GM18498 (cell line): ENCODE measurements around the gene CCDC102B.
"Not testable (repeated sequence)": the region's sequence is repeated elsewhere in the genome, so short reads cannot be mapped to it uniquely, and the experiment has no call there.

Experiments used
- ATAC-seq: cut with Tn5 transposase; IDR thresholded peaks from one replicate; pipeline ENCODE4 v1.9.1; 2021; ENCODE audit warnings: mild to moderate bottlenecking, moderate library complexity; ENCODE audit not compliant: unreplicated experiment

Gene CCDC102B

DNA sequence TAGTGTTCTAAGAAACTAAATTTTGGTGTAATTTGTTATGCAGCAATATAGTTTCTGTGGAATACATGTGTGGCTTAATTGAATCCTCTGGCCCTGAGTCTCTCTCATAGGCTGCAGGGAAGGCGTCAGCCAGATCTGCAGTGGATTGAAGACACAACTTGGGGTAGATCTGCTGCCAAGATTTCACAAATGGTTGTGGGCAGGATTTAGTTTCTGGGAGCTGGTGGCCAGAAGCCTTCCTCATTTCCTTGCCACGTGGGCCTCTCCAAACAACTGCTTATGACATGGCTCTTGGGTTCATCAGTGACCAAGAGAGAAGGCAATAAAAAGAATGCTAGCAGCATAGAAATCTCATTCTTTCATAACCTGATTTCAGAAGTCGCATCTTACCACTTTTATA lies 28.2 kb downstream of the CCDC102B start:
- no peak for ATAC-seq

DNA sequence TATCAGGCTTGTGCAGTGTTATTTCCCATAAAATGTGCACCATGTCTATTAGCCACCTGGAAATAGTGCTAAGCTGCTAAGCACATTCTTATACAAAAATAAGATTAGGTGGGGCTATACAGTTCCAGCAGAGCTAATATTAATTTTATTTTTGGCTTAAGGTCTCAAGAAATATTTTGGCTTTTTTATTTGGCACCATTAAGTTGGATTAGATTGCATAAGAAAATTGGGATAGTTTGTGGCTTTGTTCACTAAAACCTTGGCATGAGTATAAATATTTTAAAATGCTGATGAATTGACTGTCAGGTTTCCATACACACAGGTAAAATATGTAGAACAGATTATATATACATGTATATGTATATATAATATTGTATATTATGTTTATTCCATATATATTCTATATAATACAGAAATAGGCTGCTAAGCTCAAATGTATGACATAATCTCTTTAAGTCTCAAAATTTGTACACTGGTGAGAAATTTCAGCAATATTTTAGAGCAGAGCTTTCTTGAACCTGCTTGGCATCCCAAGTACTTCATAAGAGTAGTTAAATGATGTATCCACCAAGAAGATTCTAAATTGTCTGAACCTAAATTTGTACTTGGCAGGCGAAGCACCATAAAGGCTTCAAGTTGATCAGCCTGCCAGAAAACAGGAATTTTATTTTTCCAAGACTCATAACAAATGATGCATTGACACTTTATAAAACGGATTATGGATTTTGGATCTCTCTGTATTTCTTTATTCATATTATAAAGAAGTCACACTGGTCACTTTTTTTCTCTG lies 32.6 kb downstream of the CCDC102B start:
- ATAC-seq = no peak

DNA sequence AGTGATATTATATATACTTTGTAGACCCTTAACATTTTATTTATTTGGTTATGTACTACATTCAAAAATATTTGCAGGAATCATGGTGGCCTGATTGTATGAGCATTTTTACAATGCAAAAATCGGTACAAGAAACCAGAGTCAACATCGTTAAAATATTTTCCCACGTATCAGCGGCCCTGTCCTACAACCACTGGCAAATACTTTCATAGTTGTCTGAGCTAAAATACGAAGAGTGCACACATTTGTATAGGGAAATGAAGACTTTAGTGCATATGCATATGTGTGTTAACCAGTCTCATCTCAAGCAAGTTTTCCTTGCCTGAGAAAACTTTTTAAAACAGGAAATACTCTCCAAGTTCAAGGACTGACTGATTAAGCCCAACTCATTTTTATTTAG lies 35.9 kb downstream of the CCDC102B start:
- no peak for ATAC-seq

DNA sequence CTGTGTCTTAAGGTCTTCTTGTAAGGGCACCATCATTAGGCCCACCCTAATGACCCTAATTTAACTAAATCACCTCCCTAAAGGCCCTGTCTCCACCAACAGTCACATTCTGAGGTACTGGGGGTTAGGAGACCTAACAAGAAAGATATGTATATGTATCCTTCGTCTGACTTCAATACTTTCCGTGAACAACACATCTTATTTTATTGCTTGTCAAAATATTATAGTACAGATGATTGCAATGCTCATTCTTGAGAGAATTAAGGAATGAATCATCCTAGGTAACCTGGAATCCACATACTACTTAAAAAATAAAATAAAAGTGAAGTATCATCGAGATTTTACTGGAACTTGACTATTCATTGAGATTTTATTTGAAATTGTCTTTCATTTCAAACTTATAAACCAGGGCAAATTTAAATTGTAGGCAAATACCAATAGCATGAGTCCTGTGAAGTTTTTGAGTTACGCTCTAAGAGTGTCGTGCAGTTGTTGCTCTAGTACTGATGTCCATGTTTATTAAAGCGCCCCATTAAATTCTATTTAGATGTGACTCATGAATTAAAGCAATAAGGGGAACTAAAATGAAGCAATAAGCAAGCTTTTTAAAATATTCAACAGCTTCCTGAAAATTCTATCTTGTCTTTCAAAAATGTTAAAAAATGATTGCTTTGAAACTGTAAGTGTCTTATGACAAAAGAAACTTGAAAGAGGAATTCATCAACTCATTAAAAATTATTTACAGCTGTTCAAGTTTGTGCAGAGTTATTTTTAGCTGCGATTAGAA lies 40.0 kb downstream of the CCDC102B start:
- no peak for ATAC-seq

DNA sequence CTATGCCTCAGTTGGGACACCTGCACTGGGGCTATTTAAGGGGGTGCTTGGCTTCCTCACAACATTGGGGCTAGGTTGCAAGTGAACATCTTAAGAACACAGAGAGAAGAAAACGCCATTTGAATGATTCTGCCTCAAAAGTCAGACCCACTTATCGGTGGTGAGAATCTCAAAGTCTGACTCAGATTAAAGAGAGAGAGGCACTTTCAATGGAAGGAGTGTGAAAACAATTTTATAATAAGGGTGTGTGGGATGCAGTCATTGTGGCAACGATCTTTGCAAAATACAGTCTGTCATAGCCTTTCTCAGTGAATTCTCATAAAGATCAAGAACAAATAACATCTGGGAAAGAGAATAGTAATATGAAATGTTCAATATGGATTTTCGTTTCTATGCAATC lies 41.8 kb downstream of the CCDC102B start:
- no peak for ATAC-seq

DNA sequence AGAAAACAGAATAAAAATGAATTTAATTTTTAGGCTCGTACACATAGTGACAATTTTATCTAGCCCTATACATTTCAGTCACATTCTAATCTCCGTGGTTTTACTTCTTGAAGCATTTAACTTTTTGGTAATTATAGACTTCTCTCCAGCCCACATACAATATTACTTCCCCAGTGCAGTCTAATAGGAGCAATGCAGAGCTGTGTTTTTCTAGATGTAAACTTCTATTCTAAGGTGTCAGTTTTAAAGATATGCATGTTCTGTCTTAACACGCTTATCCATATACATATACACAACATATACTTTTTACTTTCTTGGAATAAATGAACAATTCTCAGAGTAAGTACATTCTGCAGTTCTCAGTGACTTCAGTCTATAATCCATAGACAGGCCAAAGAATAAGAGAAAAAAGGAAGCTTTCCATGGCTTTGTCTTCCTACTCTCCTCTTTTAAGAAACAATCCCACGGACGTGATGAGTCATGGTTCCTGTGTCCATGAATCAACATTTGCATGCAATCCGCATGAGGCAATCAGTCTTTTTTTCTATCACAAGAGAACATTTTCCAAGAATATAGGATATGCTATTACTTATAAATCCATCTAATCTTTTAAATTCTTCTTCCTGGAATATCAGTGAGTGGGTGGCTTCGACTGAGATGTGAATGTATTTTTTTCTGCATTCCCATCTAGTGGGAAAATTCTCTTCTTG lies 42.8 kb downstream of the CCDC102B start:
- no peak for ATAC-seq

DNA sequence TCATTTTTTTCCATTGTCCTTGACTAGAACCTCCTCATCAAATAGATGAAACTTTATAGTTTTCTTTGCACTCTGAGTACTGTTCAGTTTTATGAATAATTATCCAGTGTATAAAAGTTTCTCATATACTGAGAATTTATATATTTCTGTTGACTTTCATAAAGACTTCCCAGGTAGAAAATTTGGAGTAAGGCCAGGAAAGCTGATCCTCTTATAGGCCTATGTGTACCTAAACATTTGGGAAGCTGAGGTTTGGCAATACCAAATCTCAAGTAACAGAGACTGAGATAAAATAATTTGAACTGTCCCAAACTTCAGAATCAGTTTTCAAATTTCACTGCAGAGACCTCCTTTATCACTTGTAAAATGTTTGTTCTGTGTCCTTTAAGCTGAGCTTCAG lies 43.4 kb downstream of the CCDC102B start:
- no peak for ATAC-seq

DNA sequence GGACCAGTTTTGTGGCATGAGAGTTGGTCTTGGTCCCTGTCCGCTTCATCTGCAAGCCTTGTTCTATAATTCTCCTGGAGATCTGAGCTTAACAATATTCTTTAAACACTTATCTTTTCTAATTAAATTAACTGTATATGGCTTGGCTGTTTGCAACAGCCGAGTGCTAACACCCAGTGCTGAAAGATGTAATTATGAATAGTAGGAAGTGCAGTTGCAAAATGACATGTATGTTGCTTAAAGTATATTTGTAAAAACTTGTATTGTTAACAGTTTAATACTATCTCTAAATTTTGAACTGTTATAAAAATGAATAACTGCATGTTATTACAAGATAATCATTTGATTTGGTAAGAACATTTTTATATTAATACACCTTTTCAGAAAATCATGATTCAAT lies 45.1 kb downstream of the CCDC102B start:
- no peak for ATAC-seq

DNA sequence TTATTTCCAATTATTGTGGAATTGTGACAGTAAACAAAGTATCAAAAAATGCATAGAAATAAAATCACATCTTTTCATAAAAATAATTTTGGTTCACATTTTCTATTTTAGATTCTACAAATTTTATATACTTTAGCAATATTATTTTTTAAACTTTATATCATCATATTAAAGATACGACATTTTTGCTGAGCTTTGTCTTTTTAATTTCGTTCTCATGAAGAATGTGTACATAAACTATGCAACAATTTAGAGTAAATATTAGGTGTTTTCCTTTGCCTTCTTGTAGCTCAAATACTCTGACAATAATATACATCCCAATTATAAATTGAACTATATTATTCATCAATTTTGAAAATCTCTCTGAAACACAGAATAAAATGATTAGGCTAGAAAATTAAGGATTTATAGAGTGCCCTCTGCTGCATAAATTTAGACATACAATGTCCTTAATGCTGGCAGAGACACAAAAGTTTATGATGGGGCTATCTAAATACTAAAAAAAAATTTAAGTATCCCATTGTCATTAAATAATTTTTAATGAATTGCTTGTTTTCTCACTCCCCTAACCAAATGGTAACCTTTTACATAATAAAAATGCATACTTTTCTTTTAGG lies 45.7 kb downstream of the CCDC102B start:
- ATAC-seq = no peak

DNA sequence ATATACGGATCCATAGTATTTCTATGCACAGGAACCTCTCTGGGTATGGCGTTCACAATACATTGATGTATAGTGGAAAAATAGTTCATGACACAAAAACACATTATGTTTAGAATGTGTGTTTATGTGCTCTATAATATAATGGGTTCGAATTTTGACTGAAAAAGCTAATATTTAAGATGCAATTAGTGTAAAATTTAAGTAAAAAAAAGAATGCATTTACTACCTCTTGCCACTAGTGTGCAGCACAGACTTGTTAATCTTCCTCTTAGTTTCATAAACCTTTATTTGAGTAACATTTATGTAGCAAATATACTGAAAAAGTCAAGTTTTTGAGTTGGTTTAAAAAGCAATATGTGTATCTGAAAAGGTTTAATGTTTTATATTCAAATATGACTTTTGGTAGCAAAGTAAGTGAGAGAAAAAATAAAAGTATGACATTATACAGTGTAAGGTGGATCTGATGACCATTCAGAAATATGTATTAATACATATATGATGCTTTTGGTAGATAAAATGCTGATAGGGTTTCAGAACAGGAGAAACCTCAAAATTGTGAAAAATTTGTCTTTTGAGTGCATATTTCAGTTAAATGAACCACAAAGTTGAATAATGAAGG lies 49.4 kb downstream of the CCDC102B start:
- ATAC-seq = peak; percentile 66

DNA sequence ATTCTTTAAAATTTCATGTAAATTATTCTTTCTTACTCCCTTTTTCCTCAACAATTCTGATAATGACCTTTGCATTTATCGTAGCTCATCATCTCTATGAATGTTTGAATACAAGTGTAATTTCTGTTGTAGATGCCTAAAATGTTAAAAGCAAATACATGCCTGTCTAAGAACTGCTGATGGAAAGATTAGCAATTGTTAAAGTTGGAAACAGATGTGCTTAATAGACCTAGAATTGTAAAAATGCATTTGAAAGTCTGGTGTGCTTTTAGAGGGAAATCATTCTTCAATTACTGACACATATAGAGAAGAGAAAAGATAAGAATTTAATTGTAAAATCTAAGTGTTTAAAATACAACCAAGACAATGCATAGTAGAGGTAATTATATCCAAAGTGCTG lies 50.4 kb downstream of the CCDC102B start:
- ATAC-seq = no peak

DNA sequence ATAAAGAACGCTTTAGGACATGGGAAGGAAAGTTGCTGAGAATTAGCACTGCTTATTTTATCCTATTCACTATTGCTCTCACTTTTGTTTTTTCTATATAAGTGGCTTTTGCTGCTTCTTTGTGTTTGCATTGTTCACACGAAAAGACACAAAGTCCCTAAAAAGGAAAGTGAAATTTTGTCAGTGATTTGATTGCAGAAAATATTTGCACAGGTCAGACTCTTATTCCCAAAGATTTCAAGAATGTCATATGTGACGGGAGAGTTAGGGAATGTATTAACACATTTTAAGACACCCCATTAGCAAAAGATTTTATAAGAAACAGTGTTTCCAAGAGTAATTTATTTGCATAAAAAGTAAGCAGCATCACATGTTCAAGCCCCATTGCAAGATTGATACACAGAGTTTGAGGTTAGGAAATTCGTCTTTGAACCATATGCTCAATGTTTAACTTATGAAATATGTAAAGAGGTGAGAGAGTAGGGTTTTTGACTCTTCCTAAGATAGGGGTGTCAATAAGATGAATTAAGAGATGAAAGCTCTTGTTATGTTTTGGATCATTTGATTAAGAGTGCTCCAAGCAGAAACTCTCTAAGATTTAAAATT lies 57.0 kb downstream of the CCDC102B start:
- ATAC-seq = no peak

DNA sequence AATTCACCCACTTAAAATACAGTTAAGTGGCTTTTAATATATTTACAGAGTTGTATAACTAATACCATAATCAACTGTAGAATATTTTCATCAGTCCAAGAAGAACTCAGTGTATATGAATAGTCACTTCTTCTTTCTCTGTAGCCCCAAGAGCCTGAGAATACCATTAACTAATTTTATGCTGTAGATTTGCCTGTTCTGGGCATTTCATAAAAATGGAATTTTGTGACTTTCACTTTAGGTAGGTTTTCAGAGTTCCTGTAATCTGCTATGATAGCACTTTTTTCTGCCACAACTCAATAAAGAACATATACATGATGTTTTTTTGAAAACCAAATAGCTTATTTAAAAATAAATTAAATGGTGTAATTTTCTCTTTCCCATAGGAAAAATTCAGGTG lies 57.6 kb downstream of the CCDC102B start:
- ATAC-seq = no peak

DNA sequence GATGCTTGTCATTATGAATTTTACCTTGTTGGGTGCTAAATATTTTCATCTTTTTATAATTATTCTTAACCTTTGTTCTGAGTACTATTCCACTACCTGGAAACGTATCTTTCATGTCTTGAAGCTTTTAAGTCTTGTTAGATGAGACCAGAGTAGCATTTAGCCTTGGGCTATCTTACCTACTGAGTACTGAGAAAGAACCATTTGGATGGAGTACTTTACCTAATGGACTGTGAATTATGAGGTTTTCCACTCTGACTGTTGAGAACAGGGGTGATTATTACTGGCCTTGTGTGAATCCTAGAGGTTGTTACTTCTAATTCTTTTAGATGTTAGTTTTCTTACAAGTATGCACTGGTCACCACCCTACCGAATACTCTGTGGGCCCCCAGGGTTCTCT lies 63.5 kb downstream of the CCDC102B start:
- no peak for ATAC-seq

DNA sequence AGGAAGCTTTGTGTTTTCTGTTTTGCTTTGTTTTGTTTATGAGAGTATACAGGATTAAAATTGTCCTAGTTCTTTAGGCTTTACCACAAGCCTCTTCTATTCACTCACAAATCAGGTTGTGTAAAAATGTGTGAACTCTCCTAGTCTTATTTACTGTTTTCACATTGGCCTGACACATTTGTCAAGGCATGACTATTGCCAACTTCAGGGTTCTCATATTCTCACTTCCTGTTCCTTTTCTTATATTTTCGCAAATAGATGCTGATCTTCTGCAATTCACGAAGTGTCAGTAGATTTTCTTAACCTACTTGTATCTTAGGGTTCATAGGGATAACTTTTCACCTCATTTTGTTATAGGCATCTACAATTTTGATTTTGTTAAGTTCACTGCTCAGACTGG lies 67.1 kb downstream of the CCDC102B start:
- no peak for ATAC-seq

DNA sequence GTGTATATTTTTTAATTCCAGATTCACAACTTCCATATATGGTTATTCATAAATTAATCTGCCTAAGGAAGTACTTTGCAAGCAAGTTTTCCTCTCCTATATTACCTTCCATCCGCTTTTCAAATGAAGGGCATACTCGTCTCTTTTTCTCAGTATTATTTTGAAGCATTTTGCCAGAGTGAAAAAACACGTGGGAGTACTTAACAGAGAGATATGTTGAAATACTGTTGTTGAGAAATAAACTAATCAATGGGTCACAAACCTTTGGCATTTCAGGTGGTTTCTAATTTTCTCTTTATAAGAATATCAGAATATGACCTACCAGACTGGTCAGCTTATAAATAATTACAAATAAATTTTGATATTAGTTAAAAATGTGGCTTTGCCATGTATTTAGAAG lies 67.6 kb downstream of the CCDC102B start:
- no peak for ATAC-seq

DNA sequence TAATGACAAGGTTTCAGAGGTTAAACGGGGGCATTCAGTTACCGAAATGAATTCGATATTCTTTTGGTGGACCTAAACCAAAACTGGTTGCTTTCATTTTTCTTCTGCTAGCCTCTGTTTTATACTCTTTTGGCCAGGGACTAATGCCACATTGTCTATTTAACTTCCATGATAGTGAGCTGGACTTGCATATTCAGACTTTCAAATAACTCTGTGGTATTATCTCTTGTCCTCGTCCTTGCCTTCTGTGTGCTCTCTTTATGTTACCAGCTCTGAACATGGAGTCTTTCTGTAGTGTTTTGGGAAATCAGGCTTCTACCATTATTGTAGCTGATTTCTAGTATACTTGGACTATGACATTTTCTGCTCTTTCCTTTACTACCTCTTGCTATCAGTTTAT lies 75.1 kb downstream of the CCDC102B start:
- no peak for ATAC-seq

DNA sequence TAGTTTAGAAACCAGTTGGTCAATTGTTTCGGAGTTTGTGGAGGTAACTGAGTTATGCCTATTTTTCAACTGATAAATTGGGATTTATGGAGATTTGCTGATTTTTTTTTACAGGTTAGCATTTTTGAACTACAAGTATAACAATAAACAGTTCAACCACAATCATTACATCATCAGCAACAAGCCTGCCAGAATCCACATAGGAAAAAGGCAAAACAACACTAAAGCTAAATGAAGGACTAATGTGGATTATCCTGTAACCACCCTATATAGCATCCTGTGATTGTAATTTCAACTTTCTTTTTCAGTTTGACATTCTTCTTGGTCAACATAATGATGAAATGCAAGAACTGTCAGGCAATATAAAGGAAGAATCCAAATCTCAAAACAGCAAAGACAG lies 76.5 kb downstream of the CCDC102B start:
- no peak for ATAC-seq

DNA sequence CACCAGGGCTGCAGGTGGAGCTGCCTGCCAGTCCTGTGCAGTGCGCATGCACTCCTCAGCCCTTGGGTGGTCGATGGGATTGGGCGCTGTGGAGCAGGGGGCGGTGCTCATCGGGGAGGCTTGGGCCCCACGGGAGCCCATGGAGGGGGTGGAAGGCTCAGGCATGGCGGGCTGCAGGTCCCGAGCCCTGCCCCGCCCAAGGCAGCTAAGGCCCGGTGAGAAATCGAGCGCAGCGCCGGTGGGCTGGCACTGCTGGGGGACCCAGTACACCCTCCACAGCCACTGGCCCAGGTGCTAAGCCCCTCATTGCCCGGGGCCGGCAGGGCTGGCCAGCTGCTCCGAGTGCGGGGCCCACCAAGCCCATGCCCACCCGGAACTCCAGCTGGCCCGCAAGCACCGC lies 82.1 kb downstream of the CCDC102B start:
- ATAC-seq = not testable (repeated sequence)

DNA sequence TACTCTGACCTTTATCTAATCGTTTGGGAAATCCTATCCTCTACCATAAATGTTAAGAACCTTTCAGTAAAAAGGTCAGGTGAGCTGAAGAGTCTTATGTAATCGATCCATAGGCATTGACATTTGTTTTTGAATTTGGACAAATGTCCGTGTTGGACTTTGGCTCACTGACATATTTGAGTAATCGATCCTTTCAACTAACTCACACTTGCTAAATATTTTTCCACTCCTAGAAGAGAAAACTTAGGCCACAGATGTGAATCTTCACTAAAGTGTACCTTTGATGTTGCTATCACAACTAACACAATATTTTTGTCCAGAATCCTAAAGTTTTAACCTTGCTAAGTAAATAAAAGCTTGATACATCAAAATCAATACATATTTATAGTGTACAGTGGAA lies 89.5 kb downstream of the CCDC102B start:
- ATAC-seq = no peak

DNA sequence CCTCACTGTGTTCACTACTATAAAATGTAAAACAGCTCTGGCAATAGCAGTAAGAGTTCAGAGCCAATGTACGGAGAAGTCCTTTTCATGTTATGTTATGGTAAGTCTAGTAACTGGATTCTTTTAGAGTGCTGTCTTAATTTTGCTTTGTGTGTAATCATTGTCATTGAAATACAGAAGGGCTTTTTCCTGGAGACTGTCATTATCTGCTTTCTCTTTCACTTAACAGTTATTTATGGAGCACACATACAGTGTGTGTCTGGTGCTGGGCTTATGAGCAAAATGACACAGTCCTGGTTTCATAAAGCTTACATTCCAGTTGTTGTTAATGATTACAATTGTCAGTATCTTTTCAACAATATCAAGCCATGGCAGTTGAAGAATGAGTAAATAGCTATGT lies 95.5 kb downstream of the CCDC102B start:
- ATAC-seq = no peak
